Erythroblast (primary cell): Measurements from ENCODE around the gene FHAD1.
"Not testable (repeated sequence)": the region's sequence is repeated elsewhere in the genome, so short reads cannot be mapped to it uniquely, and the experiment has no call there.

Source experiments
- DNase-seq, 2 experiments: peaks; one replicate each; lab custom pipeline; 2025; lab: John Stamatoyannopoulos, UW
- GATA1 ChIP-seq: IDR thresholded peaks from 2 replicates; pipeline ENCODE4 v1.6.1; 2011; ENCODE audit warnings: low read depth, mild to moderate bottlenecking, control low read depth, low read length, moderate library complexity
- POLR2A ChIP-seq: IDR thresholded peaks from 2 replicates; pipeline ENCODE4 v1.6.1; 2011; ENCODE audit warnings: mild to moderate bottlenecking, low read length

The FHAD1 gene

DNA sequence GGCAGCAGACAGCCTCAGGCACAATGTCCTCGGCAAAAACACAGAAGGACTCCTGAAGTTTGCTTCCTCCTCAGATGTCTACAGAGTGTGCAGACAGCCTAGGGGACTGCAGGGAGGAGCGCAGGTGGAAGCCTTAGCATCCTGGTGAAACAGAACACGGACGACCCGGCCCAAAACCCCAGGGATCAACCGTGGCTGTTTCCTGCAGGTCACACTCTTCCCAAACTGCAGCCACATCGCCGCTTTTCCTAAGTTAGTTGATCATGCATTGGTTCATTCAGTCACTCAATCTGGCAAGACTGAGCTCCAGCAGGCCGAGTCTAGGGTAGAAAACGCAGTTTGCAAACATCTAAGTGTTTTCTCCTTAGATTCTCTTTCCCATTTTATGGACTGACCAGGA, 33.4 kb downstream of the FHAD1 start:
- no peak for DNase-seq
- TF ChIP-seq POLR2A (no peak), GATA1 (no peak)

DNA sequence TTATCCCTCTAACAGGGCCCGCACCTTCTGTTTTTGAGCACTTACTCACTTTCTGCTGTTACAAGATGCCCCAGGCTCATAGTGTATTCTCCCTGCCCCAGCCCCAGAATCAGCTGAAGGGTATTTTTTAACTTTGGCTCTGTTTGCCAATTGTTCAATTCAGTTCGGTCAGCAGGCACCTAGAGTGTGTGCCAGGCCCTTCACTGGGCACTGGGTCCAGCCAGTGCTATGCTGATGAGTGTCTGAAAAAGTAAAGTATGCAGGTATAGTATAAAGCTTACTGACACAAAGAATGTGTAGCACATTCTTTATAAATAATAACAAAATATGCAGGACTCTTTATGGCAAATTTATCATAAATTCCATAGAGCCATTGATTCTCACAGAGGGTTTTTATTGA, 35.0 kb downstream of the FHAD1 start:
- TF ChIP-seq GATA1 (no peak), POLR2A (no peak)
- DNase-seq: no peak

DNA sequence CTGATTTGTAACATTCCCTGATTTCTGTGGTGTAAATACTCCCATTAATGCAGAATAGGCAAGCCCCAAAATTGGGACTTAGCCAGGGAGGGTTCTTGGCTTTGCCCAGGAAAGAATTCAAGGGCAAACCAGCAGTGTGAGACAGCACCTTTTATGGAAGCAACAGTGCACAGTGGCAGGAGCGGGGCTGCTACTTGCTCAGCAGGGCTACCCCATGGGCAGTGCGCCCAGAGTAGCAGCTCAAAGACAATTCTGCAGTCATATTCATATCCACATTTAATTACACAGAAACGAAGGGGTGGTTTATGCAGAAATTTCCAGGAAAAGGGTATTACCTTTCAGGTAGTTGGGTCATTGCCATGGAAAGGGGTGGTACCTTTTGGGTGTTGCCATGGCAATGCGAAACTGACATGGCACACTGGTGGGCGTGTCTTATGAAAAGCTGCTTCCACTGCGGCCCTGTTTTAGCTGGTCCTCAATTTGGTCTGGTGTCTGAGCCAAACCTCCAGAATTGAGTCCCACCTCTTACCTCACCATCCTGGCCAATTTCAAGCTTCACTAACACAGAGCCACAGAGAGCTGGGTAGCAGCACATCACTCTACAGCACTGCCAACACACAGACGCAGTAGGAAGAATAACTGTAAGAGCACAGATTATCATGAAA, 35.9 kb downstream of the FHAD1 start:
- TF ChIP-seq POLR2A (no peak), GATA1 (no peak)
- no peak for DNase-seq

DNA sequence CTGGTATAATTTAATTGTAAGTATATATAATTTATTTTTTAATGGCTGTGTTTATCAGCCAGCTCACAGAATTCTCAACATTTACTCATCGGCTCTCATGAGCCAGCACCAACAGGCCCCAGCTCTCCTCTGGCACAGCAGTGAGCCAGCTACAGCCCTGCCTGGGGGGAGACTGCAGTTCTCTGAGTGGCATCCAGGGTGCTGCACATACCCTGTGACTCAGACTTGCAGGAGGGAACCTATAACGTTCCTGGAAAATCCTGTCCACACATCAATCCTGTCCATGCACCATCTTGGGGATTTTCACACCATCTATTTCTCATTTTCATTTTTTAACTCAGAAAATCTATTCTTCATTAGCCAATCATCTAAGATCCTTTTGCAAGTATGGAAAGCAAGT, 36.5 kb downstream of the FHAD1 start:
- TF ChIP-seq GATA1 (no peak), POLR2A (no peak)
- no peak for DNase-seq

DNA sequence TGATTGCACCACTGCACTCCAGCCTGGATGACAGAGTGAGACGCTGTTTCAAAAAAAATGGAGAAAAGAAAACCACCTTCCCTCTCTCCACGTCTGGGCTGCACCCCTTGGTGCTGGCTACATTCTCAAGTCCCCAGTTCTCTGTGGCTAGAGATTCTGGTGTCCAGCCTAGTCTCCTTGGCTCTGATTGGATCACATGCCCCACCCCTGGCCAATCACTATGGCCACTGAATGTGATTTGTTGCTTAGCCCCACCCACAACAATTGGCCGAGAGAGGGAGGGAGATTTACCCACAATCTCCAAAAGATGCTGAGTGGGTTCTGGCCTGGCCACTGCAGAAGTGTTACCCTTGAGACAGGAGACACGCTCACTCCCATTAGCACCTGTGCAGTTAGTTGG, 39.4 kb downstream of the FHAD1 start:
- TF ChIP-seq POLR2A: no peak
- TF ChIP-seq GATA1: no peak
- DNase-seq: no peak

DNA sequence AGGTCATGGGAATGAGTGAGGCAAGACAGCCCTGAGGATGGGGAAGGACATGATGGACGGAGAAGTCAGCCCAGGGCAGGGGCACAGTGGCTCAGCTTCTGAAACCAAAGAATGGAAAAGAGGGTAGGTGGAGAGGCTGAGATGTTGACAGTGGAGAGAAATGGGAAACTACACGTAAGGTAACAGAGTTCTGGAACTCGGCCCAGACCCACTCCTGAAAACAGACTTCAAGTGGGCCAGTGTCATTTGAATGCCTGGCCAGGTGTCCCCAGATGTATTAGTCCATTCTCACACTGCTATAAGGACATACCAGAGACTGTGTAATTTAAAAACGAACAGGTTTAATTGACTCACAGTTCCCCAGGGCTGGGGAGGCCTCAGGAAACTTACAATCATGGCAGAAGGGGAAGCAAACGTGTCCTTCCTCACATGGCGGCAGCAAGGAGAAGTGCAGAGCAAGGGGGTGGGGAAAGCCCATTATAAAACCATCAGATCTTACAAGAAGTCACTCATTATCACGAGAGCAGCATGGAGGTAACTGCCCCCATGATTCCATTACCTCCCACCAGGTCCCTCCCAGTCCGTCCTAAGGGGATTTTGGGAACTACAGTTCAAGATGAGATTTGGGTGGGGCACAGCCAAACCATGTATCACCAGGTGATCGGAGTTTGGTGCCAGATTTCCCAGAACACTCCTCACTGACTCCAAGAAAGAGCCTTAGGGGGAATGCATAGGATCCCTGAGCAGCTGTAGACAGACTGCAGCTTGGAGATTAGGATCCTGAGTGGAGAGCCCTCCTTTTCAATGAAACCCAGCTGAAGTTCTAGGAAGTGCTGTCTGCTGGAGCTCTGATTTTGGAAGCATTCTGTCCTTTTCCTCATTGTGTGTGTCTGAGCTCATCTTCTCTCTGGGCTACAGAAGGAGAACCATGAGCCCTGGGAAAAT, 40.3 kb downstream of the FHAD1 start:
- DNase-seq: no peak
- no peak for TF ChIP-seq POLR2A
- TF ChIP-seq GATA1: no peak

DNA sequence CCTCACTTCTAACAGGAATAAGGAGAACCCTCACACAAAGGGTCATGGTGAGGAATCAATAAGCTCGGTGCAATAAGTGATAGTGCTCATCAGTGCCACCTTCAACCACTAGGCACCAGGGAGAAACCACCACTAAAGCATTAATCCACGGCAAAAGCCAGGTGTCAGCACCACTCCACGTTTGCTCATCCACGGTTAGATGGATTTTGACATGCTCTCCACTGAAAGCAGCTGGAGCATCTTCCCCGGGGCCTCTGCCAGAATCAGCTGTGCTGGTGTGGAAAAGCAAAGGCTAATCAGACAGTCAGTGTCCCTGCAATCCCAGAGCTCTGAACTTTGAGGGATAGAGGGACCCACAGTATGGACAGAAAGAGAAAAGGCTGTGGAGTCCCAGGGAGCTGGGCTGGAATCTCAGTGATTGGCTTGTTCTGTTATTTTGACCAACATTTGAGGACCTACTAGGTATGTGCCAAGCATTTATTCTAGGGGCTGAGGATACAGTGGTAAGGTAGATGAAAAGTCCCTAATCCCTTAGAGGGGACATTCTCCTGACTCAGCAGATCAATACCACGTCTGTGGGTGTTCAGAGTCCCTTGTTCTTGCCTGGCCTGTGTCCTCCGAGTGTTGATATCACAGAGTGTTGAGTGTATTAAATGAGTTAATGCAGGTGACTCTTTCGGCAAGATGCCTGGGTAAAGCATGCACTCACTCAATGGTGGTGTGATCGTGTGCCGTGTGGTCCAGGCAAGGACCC, 41.3 kb downstream of the FHAD1 start:
- no peak for DNase-seq
- TF ChIP-seq GATA1 (no peak), POLR2A (no peak)

DNA sequence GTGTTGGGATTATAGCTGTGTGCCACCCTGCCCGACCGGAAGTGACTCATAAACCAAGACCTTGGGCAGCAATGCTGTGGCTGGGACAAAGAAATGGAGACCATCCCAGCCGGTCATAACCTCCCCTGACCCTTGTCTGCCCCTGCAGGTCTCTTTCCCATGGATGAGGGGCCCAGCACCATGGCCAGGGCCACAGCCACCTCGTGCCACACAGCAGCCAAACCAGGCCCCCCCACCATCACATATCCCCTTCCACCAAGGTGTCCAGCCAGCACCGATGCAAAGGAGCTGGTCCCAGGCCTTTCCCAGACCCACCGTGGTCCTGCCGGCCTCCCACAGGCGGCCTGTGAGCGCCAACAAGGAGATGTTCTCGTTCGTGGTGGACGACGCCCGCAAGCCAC, 42.2 kb downstream of the FHAD1 start:
- TF ChIP-seq POLR2A (no peak), GATA1 (no peak)
- DNase-seq: no peak

DNA sequence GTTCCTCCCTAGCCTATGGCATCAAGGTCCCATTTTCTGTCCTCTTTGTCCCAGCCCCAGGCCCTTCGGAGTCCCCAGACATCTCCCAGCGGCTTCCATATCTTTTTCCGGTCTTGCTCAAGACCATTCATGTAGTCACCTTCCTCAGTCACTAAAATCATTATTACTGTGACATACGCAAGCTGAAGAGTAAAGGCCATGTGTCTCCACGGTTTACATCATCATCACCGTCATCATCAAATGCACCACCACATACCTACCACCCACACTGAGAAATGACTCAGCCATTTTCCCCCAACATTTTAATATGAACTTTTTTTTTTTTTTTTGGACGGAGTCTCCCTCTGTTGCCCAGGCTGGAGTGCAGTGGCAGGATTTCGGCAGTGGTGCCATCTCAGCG, 43.4 kb downstream of the FHAD1 start:
- DNase-seq: peak in 1 of 2 experiments; percentile 9
- TF ChIP-seq GATA1 (no peak), POLR2A (no peak)

DNA sequence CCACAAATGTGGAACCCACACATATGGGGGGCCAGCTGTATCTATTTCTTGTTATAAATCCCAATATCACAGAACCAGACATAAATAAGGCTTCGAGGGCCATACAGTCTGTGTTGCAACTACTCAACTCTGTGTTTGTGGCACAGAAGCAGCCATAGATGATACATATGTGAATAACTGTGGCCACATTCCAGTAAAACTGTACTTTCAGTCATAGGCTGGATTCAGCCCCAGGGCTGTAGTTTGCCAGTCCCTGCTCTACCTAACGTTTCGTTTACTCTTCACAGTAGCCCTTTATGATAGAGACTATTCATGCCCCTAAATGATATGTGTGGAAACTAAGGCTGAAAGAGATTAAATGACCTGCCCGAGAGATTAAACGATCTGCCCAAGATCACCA, 48.7 kb downstream of the FHAD1 start:
- no peak for DNase-seq
- TF ChIP-seq POLR2A (no peak), GATA1 (no peak)

DNA sequence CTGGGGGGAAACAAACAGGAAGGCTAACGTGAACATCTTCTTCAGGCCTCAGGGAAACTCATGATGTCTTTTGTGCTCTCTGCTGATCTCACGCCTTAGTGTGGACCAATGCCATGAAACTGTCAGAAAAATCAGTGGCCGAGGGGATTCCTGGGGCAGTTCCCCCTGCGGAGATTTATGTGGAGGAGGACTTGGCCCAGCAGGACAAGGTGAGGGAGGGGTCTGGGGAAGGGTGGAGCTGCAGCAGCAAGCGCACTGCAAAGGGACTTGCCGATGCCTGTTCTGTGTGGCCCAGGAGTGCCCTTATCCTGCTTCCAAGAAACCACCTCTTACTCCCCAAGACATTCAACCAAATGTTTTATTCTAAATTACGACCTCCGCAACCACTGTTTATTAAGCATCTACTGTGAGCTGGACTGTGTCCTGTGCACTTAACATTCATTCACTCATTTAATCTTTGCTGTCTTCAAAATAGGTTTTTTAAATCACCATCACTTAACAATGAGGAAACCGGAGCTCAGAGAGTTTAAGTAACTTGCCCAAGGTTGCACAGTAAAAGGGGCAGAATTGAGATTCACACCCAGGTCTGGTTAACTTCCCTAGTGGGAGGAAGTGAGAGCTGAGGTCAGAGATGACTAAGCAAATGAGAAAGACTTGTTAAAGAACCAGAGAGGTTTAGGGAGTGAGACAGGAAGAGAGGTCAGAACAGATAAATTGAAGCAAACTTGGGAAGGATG, 49.7 kb downstream of the FHAD1 start:
- no peak for DNase-seq
- TF ChIP-seq GATA1 (no peak), POLR2A (no peak)

DNA sequence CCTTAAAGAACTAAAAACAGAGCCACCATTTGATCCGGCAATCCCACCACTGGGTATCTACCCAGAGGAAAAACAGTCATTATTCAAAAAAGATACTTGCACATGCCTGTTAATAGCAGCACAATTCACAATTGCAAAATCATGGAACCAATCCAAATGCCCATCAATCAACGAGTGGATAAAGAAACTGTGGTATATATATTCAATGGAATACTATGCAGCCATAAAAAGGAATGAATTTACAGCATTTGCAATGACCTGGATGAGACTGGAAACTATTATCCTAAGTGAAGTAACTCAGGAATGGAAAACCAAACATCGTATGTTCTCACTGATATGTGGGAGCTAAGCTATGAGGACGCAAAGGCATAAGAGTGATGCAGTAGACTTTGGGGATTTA, 51.0 kb downstream of the FHAD1 start:
- not testable (repeated sequence) for DNase-seq

DNA sequence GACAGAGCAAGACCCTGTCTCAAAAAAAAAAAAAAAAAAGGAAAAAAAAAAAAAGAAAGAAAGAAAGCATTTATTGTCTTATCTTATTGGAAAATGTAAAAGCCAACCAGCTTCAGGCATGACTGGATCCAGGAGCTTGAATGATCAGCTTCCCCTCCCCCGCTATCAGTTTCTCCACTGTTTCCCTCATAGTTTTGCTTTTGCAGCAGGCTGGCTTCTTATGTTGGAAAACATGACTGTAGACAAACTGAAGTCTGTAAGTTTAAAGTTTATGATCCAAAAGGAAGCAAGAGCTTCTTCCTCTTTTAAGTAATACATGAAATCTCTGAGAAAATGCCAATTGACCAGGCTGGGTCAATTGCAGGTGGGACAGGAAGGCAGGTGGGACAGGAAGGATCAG, 52.2 kb downstream of the FHAD1 start:
- no peak for DNase-seq
- TF ChIP-seq POLR2A (no peak), GATA1 (no peak)
